Stimulated activated naive CD8-positive, alpha-beta T cell treated with anti-CD3 and anti-CD28 coated beads, Interleukin-15, Interleukin-2, amounts not matched to agents 100 ng/mL and 50 ng/mL, for 24 hours (primary cell): Measurements from ENCODE around the gene C14orf132.

Experiments used
- H3K27ac Mint-ChIP-seq: one replicate; pipeline ENCODE4 v1.8.0; 2021; ENCODE audit warnings: mild to moderate bottlenecking, mixed read lengths
- H3K27me3 Mint-ChIP-seq: one replicate; pipeline ENCODE4 v1.8.0; 2021; ENCODE audit warnings: mixed read lengths
- H3K36me3 Mint-ChIP-seq: one replicate; pipeline ENCODE4 v1.8.0; 2021; ENCODE audit warnings: low read depth, mixed read lengths
- H3K4me1 Mint-ChIP-seq: one replicate; pipeline ENCODE4 v1.8.0; 2021; ENCODE audit warnings: low read depth, mixed read lengths
- H3K4me3 Mint-ChIP-seq: one replicate; pipeline ENCODE4 v1.8.0; 2021; ENCODE audit warnings: mild to moderate bottlenecking, mixed read lengths
- H3K9me3 Mint-ChIP-seq: one replicate; pipeline ENCODE4 v1.8.0; 2021; ENCODE audit warnings: mixed read lengths

Gene C14orf132

GRCh38 chr14:96139879-96140278 is 100.7 kb downstream of the C14orf132 start:
- Mint-ChIP-seq H3K36me3 (peaks cover 3% of the 10 kb centered on the region), H3K27ac (no peak overlapping the region), H3K27me3 (peaks cover 22% of the 10 kb centered on the region), H3K9me3 (peaks cover 13% of the 10 kb centered on the region), H3K4me1 (no peaks in the 10 kb centered on the region), H3K4me3 (no peak overlapping the region)

- H3K27ac Mint-ChIP-seq: no peak overlapping the region
- H3K36me3 Mint-ChIP-seq: peaks cover 3% of the 10 kb centered on the region
- H3K27me3 Mint-ChIP-seq: peaks cover 16% of the 10 kb centered on the region
- no peaks in the 10 kb centered on the region for H3K4me1 Mint-ChIP-seq
- no peak overlapping the region for H3K4me3 Mint-ChIP-seq
- peaks cover 13% of the 10 kb centered on the region for H3K9me3 Mint-ChIP-seq
Measured at GRCh38 chr14:96140952-96141351, 101.8 kb downstream of the C14orf132 start.
